GM12878 (cell line): ENCODE data around the gene LRRC8A. TPM values are rescaled to one million over a fixed set of nuclear protein-coding genes. Genes with fewer than 3 reads are reported as not detected.

Source experiments
- BCL11A ChIP-seq: IDR thresholded peaks from 2 replicates; pipeline ENCODE4 v1.6.1; 2011; ENCODE audit warnings: low read depth, low read length
- KDM1A ChIP-seq: fragments of 200-600 bp; sonication (generic); IDR thresholded peaks from 2 replicates; pipeline ENCODE4 v1.6.1; 2016; ENCODE audit warnings: borderline replicate concordance
- MEF2A ChIP-seq: IDR thresholded peaks from 2 replicates; pipeline ENCODE4 v1.6.1; 2011; ENCODE audit warnings: low read depth, mild to moderate bottlenecking, low read length, moderate library complexity; ENCODE audit not compliant: insufficient read depth
- MTA2 ChIP-seq: fragments of 450-650 bp; IDR thresholded peaks from 2 replicates; pipeline ENCODE4 v1.6.1; 2016; ENCODE audit warnings: low read depth, mild to moderate bottlenecking, moderate library complexity
- NFYB ChIP-seq: IDR thresholded peaks from 2 replicates; pipeline ENCODE4 v1.6.1; 2011; ENCODE audit warnings: low read depth, mild to moderate bottlenecking, low read length, improper control_type of control experiment, moderate library complexity; ENCODE audit not compliant: insufficient read depth
- NR2C1 ChIP-seq: fragments of 450-650 bp; IDR thresholded peaks from 2 replicates; pipeline ENCODE4 v1.6.1; 2017; ENCODE audit warnings: antibody characterized with exemption, mild to moderate bottlenecking, moderate library complexity
- RAD51 ChIP-seq: fragments of 450-650 bp; IDR thresholded peaks from 2 replicates; pipeline ENCODE4 v1.6.1; 2016; ENCODE audit warnings: moderate library complexity, mild to moderate bottlenecking, inconsistent platforms
- RFX5 ChIP-seq: IDR thresholded peaks from 2 replicates; pipeline ENCODE4 v1.6.1; 2011; ENCODE audit warnings: low read depth, low read length, improper control_type of control experiment
- SMARCA5 ChIP-seq: fragments of 450-650 bp; IDR thresholded peaks from 2 replicates; pipeline ENCODE4 v1.6.1; 2017; ENCODE audit warnings: mild to moderate bottlenecking
- SREBF1 ChIP-seq: IDR thresholded peaks from 2 replicates; pipeline ENCODE4 v1.6.1; 2012; ENCODE audit warnings: mild to moderate bottlenecking, low read length
- SREBF2 ChIP-seq: IDR thresholded peaks from 2 replicates; pipeline ENCODE4 v1.6.1; 2012; ENCODE audit warnings: mild to moderate bottlenecking, low read length
- TAF1 ChIP-seq: IDR thresholded peaks from 2 replicates; pipeline ENCODE4 v1.6.1; 2011; ENCODE audit warnings: mild to moderate bottlenecking, low read depth, low read length, borderline replicate concordance
- TARDBP ChIP-seq: IDR thresholded peaks from 2 replicates; pipeline ENCODE4 v1.6.1; 2016; ENCODE audit warnings: borderline replicate concordance
- TCF3 ChIP-seq: IDR thresholded peaks from 2 replicates; pipeline ENCODE4 v1.6.1; 2012; ENCODE audit warnings: low read depth, mild to moderate bottlenecking, low read length, borderline replicate concordance; ENCODE audit not compliant: insufficient read depth
- YBX1 ChIP-seq: fragments of 450-650 bp; IDR thresholded peaks from 2 replicates; pipeline ENCODE4 v1.6.1; 2016; ENCODE audit warnings: antibody characterized with exemption
- ZNF384 ChIP-seq: IDR thresholded peaks from 2 replicates; pipeline ENCODE4 v1.6.1; 2012; ENCODE audit warnings: low read depth, mild to moderate bottlenecking, low read length, improper control_type of control experiment, borderline replicate concordance
- ZNF622 ChIP-seq: fragments of 450-650 bp; IDR thresholded peaks from 2 replicates; pipeline ENCODE4 v1.6.1; 2017; ENCODE audit warnings: mild to moderate bottlenecking, inconsistent platforms
- ZZZ3 ChIP-seq: IDR thresholded peaks from 2 replicates; pipeline ENCODE4 v1.6.1; 2011; ENCODE audit warnings: low read depth; ENCODE audit not compliant: control insufficient read depth, insufficient read length
- polyA plus RNA-seq, 11 experiments: library from polyadenylated mRNA; depleted of rRNA in 4 of 11; unstranded in 6 of 11; stranded (reverse) in 5 of 11; fragments of >200 nt; fragmentation: Nextera tagmentation in 4 of 11; fragmentation: Illumina TruSeq in 1 of 11; extraction: Ambion mirVana in 4 of 11; extraction: Trizol in 1 of 11; gene quantifications; 1 replicate in 1 of 11; 2 replicates in 10 of 11; pipeline versions ENCODE4 v1.2.1 to v1.2.3, GENCODE V29; 2011 to 2016; ENCODE audit warnings: inconsistent platforms in 2 of 11, missing spikeins in 2 of 11, low read depth in 1 of 11
- total RNA-seq, 4 experiments: library from RNA; depleted of rRNA in 3 of 4; stranded (reverse); fragments of >200 nt in 3 of 4; fragmentation: Illumina TruSeq in 1 of 4; extraction: Trizol in 1 of 4; gene quantifications; 2 replicates each; pipeline versions ENCODE4 v1.2.1 to v1.2.3, GENCODE V29; 2013 to 2021
- TF ChIP-seq, protein P1 (sequence below): IDR thresholded peaks from 2 replicates; pipeline ENCODE4 v1.6.1; 2011; ENCODE audit warnings: borderline replicate concordance, low read depth, mild to moderate bottlenecking, moderate library complexity, low read length; ENCODE audit not compliant: insufficient read depth, poor library complexity, severe bottlenecking
- TF ChIP-seq, protein P2 (sequence below): fragments of 450-650 bp; conservative IDR thresholded peaks from 2 replicates; pipeline ENCODE4 v1.6.1; 2017; ENCODE audit warnings: mild to moderate bottlenecking, moderate library complexity
- TF ChIP-seq, protein P3 (sequence below): fragments of 450-650 bp; IDR thresholded peaks from 2 replicates; pipeline ENCODE4 v1.6.1; 2018; ENCODE audit warnings: mild to moderate bottlenecking, low read depth, moderate library complexity; ENCODE audit not compliant: partially characterized antibody
- TF ChIP-seq, protein P4 (sequence below): fragments of 450-650 bp; IDR thresholded peaks from 2 replicates; pipeline ENCODE4 v1.6.1; 2017; ENCODE audit warnings: mild to moderate bottlenecking, low read depth, inconsistent platforms; ENCODE audit not compliant: poor library complexity, severe bottlenecking

Gene LRRC8A
- total and polyA plus RNA-seq, 10 of the 15 experiments (the other 5 are each of a cell fraction or from before 2014, with no cell fraction given): 1.6 to 15.9 (median 9.7) TPM

DNA sequence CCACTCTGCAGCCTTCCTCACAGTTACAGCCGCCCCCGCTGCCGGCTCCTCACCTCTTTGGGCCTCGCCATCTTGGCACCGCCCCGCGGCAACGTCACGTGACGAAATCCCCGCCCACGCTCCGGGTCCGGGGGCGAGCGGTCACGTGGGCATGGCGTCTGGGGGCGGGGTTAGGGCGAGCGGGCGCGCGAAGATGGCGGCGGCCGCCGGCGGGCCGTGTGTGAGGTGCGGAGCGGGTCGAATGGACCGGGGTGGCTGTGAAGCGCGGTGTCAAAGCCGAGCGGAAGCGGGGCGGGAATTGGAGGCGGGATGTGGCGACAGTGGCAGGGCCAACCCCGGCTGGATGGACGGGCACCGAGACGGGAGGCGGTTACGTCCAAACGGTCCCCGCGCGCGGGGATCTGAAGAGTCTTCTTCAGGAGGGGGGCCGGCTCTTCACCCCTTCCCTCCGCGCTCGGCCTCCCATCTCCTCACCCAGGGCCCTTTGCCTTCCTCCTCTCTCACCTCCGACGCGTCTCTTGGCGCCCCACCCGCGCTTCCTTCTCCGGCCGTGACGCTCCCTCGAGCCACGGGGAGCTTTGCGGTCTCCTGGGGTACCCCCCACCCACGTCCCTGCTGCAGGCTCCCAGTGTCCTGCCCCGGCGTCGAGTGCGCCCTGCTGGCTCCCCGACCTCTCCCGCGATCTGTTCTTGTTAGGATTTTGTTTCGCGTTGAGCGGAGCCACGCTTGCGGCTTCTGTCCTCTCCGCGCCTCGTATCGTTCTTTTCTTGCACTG is 65.8 kb downstream of the LRRC8A start, which contains the start of the genes DOLK and NUP188 (continued):
- TF ChIP-seq, protein P1, sequence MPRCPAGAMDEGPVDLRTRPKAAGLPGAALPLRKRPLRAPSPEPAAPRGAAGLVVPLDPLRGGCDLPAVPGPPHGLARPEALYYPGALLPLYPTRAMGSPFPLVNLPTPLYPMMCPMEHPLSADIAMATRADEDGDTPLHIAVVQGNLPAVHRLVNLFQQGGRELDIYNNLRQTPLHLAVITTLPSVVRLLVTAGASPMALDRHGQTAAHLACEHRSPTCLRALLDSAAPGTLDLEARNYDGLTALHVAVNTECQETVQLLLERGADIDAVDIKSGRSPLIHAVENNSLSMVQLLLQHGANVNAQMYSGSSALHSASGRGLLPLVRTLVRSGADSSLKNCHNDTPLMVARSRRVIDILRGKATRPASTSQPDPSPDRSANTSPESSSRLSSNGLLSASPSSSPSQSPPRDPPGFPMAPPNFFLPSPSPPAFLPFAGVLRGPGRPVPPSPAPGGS: peak; percentile 42
- peak; percentile 99 for TF ChIP-seq RAD51
- TF ChIP-seq, protein P2, sequence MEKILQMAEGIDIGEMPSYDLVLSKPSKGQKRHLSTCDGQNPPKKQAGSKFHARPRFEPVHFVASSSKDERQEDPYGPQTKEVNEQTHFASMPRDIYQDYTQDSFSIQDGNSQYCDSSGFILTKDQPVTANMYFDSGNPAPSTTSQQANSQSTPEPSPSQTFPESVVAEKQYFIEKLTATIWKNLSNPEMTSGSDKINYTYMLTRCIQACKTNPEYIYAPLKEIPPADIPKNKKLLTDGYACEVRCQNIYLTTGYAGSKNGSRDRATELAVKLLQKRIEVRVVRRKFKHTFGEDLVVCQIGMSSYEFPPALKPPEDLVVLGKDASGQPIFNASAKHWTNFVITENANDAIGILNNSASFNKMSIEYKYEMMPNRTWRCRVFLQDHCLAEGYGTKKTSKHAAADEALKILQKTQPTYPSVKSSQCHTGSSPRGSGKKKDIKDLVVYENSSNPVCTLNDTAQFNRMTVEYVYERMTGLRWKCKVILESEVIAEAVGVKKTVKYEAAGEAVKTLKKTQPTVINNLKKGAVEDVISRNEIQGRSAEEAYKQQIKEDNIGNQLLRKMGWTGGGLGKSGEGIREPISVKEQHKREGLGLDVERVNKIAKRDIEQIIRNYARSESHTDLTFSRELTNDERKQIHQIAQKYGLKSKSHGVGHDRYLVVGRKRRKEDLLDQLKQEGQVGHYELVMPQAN: peak; percentile 50; the same call in 1 of the 2 replicates
- TF ChIP-seq, protein P3, sequence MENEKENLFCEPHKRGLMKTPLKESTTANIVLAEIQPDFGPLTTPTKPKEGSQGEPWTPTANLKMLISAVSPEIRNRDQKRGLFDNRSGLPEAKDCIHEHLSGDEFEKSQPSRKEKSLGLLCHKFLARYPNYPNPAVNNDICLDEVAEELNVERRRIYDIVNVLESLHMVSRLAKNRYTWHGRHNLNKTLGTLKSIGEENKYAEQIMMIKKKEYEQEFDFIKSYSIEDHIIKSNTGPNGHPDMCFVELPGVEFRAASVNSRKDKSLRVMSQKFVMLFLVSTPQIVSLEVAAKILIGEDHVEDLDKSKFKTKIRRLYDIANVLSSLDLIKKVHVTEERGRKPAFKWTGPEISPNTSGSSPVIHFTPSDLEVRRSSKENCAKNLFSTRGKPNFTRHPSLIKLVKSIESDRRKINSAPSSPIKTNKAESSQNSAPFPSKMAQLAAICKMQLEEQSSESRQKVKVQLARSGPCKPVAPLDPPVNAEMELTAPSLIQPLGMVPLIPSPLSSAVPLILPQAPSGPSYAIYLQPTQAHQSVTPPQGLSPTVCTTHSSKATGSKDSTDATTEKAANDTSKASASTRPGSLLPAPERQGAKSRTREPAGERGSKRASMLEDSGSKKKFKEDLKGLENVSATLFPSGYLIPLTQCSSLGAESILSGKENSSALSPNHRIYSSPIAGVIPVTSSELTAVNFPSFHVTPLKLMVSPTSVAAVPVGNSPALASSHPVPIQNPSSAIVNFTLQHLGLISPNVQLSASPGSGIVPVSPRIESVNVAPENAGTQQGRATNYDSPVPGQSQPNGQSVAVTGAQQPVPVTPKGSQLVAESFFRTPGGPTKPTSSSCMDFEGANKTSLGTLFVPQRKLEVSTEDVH: no peak
- peak; percentile 61; the same call in 1 of the 2 replicates for TF ChIP-seq RFX5
- TF ChIP-seq KDM1A: no peak
- TF ChIP-seq ZNF384: 0 out of 2 replicates have a peak, but pooled peaks have one; percentile 1
- TF ChIP-seq, protein P4, sequence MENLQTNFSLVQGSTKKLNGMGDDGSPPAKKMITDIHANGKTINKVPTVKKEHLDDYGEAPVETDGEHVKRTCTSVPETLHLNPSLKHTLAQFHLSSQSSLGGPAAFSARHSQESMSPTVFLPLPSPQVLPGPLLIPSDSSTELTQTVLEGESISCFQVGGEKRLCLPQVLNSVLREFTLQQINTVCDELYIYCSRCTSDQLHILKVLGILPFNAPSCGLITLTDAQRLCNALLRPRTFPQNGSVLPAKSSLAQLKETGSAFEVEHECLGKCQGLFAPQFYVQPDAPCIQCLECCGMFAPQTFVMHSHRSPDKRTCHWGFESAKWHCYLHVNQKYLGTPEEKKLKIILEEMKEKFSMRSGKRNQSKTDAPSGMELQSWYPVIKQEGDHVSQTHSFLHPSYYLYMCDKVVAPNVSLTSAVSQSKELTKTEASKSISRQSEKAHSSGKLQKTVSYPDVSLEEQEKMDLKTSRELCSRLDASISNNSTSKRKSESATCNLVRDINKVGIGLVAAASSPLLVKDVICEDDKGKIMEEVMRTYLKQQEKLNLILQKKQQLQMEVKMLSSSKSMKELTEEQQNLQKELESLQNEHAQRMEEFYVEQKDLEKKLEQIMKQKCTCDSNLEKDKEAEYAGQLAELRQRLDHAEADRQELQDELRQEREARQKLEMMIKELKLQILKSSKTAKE: no peak
- 0 out of 2 replicates have a peak, but pooled peaks have one; percentile 14 for TF ChIP-seq MTA2
- 0 out of 2 replicates have a peak, but pooled peaks have one; percentile 37 for TF ChIP-seq MEF2A
- peak; percentile 55 for TF ChIP-seq NR2C1
- TF ChIP-seq TARDBP: no peak; the same call in 1 of the 2 replicates
- peak; percentile 98 for TF ChIP-seq TAF1
- TF ChIP-seq BCL11A: no peak
- TF ChIP-seq ZNF622: no peak
- TF ChIP-seq SMARCA5: no peak
- TF ChIP-seq SREBF1: no peak
- no peak for TF ChIP-seq SREBF2
- TF ChIP-seq ZZZ3: no peak
- TF ChIP-seq TCF3: no peak
- TF ChIP-seq YBX1: no peak
- TF ChIP-seq NFYB: no peak
